Endothelial cell of umbilical vein (primary cell): Measurements from ENCODE around the gene NAV2. TPM values are rescaled to one million over a fixed set of nuclear protein-coding genes. Genes with fewer than 3 reads are reported as not detected.

Experiments used
- BruUV-seq: library from RNA; stranded (reverse); fragments of 400-500 nt; replicated peaks from 2 replicates; lab custom pipeline; 2021; lab: Mats Ljungman, UMichigan
- CTCF ChIA-PET: fragments of 300-600, 350-600 bp; sonication (Branson Sonifier 250); formaldehyde crosslinking; loops from one replicate; lab custom pipeline; 2021; ENCODE audit warnings: antibody characterized with exemption, inconsistent platforms; lab: Charles Lee
- POLR2A ChIA-PET: fragments of 300-600, 350-600 bp; sonication (Branson Sonifier 250); formaldehyde crosslinking; loops from one replicate; lab custom pipeline; 2021; ENCODE audit warnings: antibody characterized with exemption, inconsistent platforms; lab: Charles Lee
- DNase-seq: peaks from one replicate; pipeline ENCODE4 v3.0.0-alpha.2; 2011; ENCODE audit warnings: low read depth, low spot score
- FAIRE-seq: peaks from 2 replicates; lab custom pipeline; 2011; peaks lifted over from hg19 to GRCh38; lab: Jason Lieb, UNC
- H2AFZ ChIP-seq: 2 replicates; pipeline ENCODE4 v1.6.0; 2012; ENCODE audit warnings: low read depth, low read length, control low read depth, inconsistent platforms
- H3K27ac ChIP-seq: 2 replicates; pipeline ENCODE4 v1.5.1; 2011; ENCODE audit warnings: low read depth, mild to moderate bottlenecking, control low read depth, low read length, moderate library complexity; ENCODE audit not compliant: insufficient read depth
- H3K27me3 ChIP-seq, 2 experiments: 2 replicates each; pipeline versions ENCODE4 v1.6.0 to v1.6.1; 2011; ENCODE audit warnings: low read length in 2 of 2, mixed read lengths in 1 of 2; ENCODE audit not compliant: control insufficient read depth in 2 of 2, insufficient read depth in 2 of 2
- H3K36me3 ChIP-seq, 2 experiments: 2 replicates in 1 of 2; 3 replicates in 1 of 2; pipeline ENCODE4 v1.5.1; 2011; ENCODE audit warnings: low read length in 2 of 2, mild to moderate bottlenecking in 1 of 2, moderate library complexity in 1 of 2; ENCODE audit not compliant: control insufficient read depth in 2 of 2, insufficient read depth in 2 of 2; ENCODE audit errors: extremely low read depth in 1 of 2
- H3K4me1 ChIP-seq: 3 replicates; pipeline ENCODE4 v1.5.1; 2011; ENCODE audit warnings: mild to moderate bottlenecking, low read length; ENCODE audit not compliant: control insufficient read depth, insufficient read depth; ENCODE audit errors: extremely low read depth
- H3K4me2 ChIP-seq: 2 replicates; pipeline ENCODE4 v1.6.1; 2011; ENCODE audit warnings: low read length, control low read depth, mixed read lengths; ENCODE audit not compliant: insufficient read depth
- H3K4me3 ChIP-seq, 3 experiments: fragments of 200-600 bp in 1 of 3; sonication (generic), shearing (Covaris generic) in 1 of 3; replicated peaks in 1 of 3; 2 replicates each; pipeline ENCODE4 v1.5.1; 2011 to 2016; ENCODE audit warnings: control low read depth in 3 of 3, low read length in 3 of 3, mild to moderate bottlenecking in 2 of 3, inconsistent platforms in 1 of 3, low read depth in 1 of 3, moderate library complexity in 1 of 3; ENCODE audit not compliant: insufficient read depth in 1 of 3
- H3K79me2 ChIP-seq: 2 replicates; pipeline ENCODE4 v1.6.0; 2012; ENCODE audit warnings: low read length, inconsistent platforms; ENCODE audit not compliant: control insufficient read depth, insufficient read depth
- H3K9ac ChIP-seq: replicated peaks from 2 replicates; pipeline ENCODE3; 2011; ENCODE audit warnings: low read length, control low read depth; ENCODE audit not compliant: insufficient read depth; ENCODE audit errors: extremely low read depth
- H3K9me1 ChIP-seq: replicated peaks from 3 replicates; pipeline ENCODE4 v1.6.0; 2011; ENCODE audit warnings: mild to moderate bottlenecking, low read length; ENCODE audit not compliant: control insufficient read depth, insufficient read depth; ENCODE audit errors: extremely low read depth
- H3K9me3 ChIP-seq: replicated peaks from 2 replicates; pipeline ENCODE4 v1.5.1; 2012; ENCODE audit warnings: low read length, inconsistent platforms; ENCODE audit not compliant: control insufficient read depth, insufficient read depth
- H4K20me1 ChIP-seq: replicated peaks from 2 replicates; pipeline ENCODE3; 2011; ENCODE audit warnings: mild to moderate bottlenecking, low read length; ENCODE audit not compliant: control insufficient read depth, insufficient read depth; ENCODE audit errors: extremely low read depth
- EZH2 ChIP-seq: IDR thresholded peaks from 2 replicates; pipeline ENCODE4 v1.6.1; 2012; ENCODE audit warnings: borderline replicate concordance, low read depth, mild to moderate bottlenecking, moderate library complexity, low read length, inconsistent platforms; ENCODE audit not compliant: severe bottlenecking
- FOS ChIP-seq: IDR thresholded peaks from 2 replicates; pipeline ENCODE4 v1.6.1; 2011; ENCODE audit warnings: mild to moderate bottlenecking, low read length, moderate library complexity, borderline replicate concordance; ENCODE audit not compliant: insufficient read depth
- JUN ChIP-seq: IDR thresholded peaks from 2 replicates; pipeline ENCODE4 v1.6.1; 2011; ENCODE audit warnings: borderline replicate concordance, low read depth; ENCODE audit not compliant: insufficient read length, insufficient read depth
- MYC ChIP-seq: IDR thresholded peaks from one replicate; pipeline ENCODE4 v1.6.1; 2011; ENCODE audit warnings: mild to moderate bottlenecking, low read depth, low read length
- POLR2A ChIP-seq: IDR thresholded peaks from 2 replicates; pipeline ENCODE4 v1.6.1; 2012; ENCODE audit warnings: low read depth, mild to moderate bottlenecking, control low read depth, low read length
- dilution Hi-C: fragments of 300-500 bp; cut with MboI; formaldehyde crosslinking; loops from one replicate; pipeline ENCODE4 v1.15.0; 2019; ENCODE audit warnings: low sequenced_read_pairs; ENCODE audit not compliant: extremely low pct_ligation_motif_present
- intact Hi-C: fragments of 100-400 bp; cut with micrococcal nuclease; formaldehyde crosslinking; loops from one replicate; pipeline ENCODE4 v1.10.0; 2022
- polyA plus RNA-seq, 4 experiments: library from polyadenylated mRNA; depleted of rRNA in 3 of 4; stranded (reverse) in 3 of 4; unstranded in 1 of 4; fragments of >200 nt; gene quantifications; 2 replicates each; pipeline versions ENCODE4 v1.2.1 to v1.2.3, GENCODE V29; 2011 to 2012; ENCODE audit warnings: missing spikeins in 1 of 4
- total RNA-seq: library from RNA; stranded (reverse); gene quantifications from 2 replicates; pipeline ENCODE4 v1.2.3, GENCODE V29; 2021
- TF ChIP-seq, protein P1 (sequence below), 2 donors: IDR thresholded peaks; 1 replicate in 1 of 2; 2 replicates in 1 of 2; pipeline ENCODE4 v1.5.1; 2011; ENCODE audit warnings: low read length in 2 of 2, mild to moderate bottlenecking in 2 of 2, moderate library complexity in 2 of 2, control low read depth in 1 of 2, inconsistent platforms in 1 of 2, low read depth in 1 of 2; ENCODE audit not compliant: insufficient read depth in 1 of 2; ENCODE audit errors: extremely low read depth in 1 of 2

Gene NAV2
- total and polyA plus RNA-seq, 2 donors (not counting 3 experiments of a cell fraction or from before 2014, with no cell fraction given): 10.9 to 68.0 TPM

DNA sequence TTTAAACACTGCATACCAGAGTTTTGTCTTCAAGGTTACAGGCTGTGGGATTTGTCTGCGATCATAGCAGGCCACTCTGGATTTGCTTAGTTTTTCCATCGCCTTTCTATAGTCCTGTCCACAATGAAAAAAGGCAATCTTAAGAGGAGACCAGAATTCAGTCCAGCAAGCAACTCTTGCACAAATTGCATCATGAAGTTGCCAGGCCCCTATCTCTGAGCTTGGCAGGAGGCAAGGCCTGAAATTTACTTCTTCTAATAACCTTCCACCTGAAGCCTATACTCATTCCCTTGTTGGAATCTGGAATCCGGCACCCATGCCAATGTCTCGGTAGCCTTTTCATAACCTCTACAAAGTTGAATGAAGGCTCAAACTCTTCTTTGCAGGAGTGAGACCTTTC lies 100.1 kb downstream of the NAV2 start:
- no TSS peak for BruUV-seq
- H3K27ac ChIP-seq: no peak overlapping the region
- intact Hi-C loops: no loop called here
- H3K4me3 ChIP-seq: no peak overlapping the region
- no peak overlapping the region for H3K9ac ChIP-seq
- dilution Hi-C loops: no loop called here
- peaks cover 95% of the 10 kb centered on the region for H3K79me2 ChIP-seq
- H3K36me3 ChIP-seq: no peaks in the 10 kb centered on the region
- no peak overlapping the region for H3K4me2 ChIP-seq
- H3K27me3 ChIP-seq: no peaks in the 10 kb centered on the region
- FAIRE-seq (no peak), DNase-seq (no peak)
- H2AFZ ChIP-seq: no peak overlapping the region
- no peaks in the 10 kb centered on the region for H4K20me1 ChIP-seq
- H3K4me1 ChIP-seq: peaks cover 4% of the 10 kb centered on the region
- H3K9me1 ChIP-seq: no peaks in the 10 kb centered on the region
- ChIA-PET POLR2A (no interaction called here), CTCF (no interaction called here)
- no peaks in the 10 kb centered on the region for H3K9me3 ChIP-seq
- TF ChIP-seq MYC (no peak), FOS (no peak), POLR2A (no peak), JUN (no peak), EZH2 (no peak)
- TF ChIP-seq, protein P1, sequence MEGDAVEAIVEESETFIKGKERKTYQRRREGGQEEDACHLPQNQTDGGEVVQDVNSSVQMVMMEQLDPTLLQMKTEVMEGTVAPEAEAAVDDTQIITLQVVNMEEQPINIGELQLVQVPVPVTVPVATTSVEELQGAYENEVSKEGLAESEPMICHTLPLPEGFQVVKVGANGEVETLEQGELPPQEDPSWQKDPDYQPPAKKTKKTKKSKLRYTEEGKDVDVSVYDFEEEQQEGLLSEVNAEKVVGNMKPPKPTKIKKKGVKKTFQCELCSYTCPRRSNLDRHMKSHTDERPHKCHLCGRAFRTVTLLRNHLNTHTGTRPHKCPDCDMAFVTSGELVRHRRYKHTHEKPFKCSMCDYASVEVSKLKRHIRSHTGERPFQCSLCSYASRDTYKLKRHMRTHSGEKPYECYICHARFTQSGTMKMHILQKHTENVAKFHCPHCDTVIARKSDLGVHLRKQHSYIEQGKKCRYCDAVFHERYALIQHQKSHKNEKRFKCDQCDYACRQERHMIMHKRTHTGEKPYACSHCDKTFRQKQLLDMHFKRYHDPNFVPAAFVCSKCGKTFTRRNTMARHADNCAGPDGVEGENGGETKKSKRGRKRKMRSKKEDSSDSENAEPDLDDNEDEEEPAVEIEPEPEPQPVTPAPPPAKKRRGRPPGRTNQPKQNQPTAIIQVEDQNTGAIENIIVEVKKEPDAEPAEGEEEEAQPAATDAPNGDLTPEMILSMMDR (IDR thresholded peaks at IDR 0.05; ENCODE audit: extremely low read depth in 1 of 2, insufficient read depth in 1 of 2, low read depth in 1 of 2, low read length in 2 of 2): no peak
